Left kidney (tissue), 2 donors: ENCODE results near the gene APCDD1. TPM values are rescaled to one million over a fixed set of nuclear protein-coding genes. Genes with fewer than 3 reads are reported as not detected.
"Not testable (repeated sequence)": the region's sequence is repeated elsewhere in the genome, so short reads cannot be mapped to it uniquely, and the experiment has no call there.

Experiments
- DNase-seq: peaks from one replicate; pipeline ENCODE4 v3.0.0-alpha.2; 2013
- polyA plus RNA-seq: library from polyadenylated mRNA; unstranded; fragments of 120-200 nt; gene quantifications from one replicate; pipeline ENCODE4 v1.2.1, GENCODE V29; 2013; ENCODE audit not compliant: insufficient read length

Gene APCDD1
- polyA plus RNA-seq, 1 donor: 74.6 TPM

- DNase-seq: no peak
Observed at GRCh38 chr18:10525371-10525691, 70.9 kb downstream of the APCDD1 start.

- peak; percentile 90 for DNase-seq
Observed at GRCh38 chr18:10525697-10526560, 71.5 kb downstream of the APCDD1 start, which contains the start of gene NAPG. Gene NAPG, plus strand, starts transcription at chr18:10526027. Its CDS starts 76 bp downstream, at chr18:10526103.

GRCh38 chr18:10526561-10526949 is 72.1 kb downstream of the APCDD1 start:
- no peak for DNase-seq

- no peak for DNase-seq
Observed at GRCh38 chr18:10528439-10528838, 74.0 kb downstream of the APCDD1 start.

GRCh38 chr18:10530002-10530401 is 75.6 kb downstream of the APCDD1 start:
- DNase-seq: no peak

GRCh38 chr18:10530852-10531251 is 76.4 kb downstream of the APCDD1 start:
- DNase-seq: no peak

GRCh38 chr18:10533111-10533510 is 78.7 kb downstream of the APCDD1 start:
- no peak for DNase-seq

- DNase-seq: no peak
Observed at GRCh38 chr18:10536280-10536679, 81.8 kb downstream of the APCDD1 start.

GRCh38 chr18:10537765-10538164 is 83.3 kb downstream of the APCDD1 start:
- no peak for DNase-seq

GRCh38 chr18:10539124-10539523 is 84.7 kb downstream of the APCDD1 start:
- DNase-seq: not testable (repeated sequence)

Other genes with a start within 250 kb of the APCDD1 start
- 32.3 TPM for gene NAPG, start 71.4 kb downstream of the APCDD1 start, polyA plus RNA-seq